HCT116 (cell line): ENCODE measurements around the gene FNDC4. TPM values are rescaled to one million over a fixed set of nuclear protein-coding genes. Genes with fewer than 3 reads are reported as not detected.

Source experiments
- ATAC-seq: fragments of 200-7000 bp; cut with Tn5 transposase; 2 replicates; pipeline ENCODE4 v1.9.1; 2020; ENCODE audit warnings: mild to moderate bottlenecking, moderate library complexity
- BruUV-seq: library from RNA; stranded (reverse); fragments of 400-500 nt; replicated peaks from 2 replicates; lab custom pipeline; 2021; lab: Mats Ljungman, UMichigan
- CTCF ChIA-PET: fragments of 300-600 bp; sonication (Branson Sonifier 250); formaldehyde crosslinking; loops from one replicate; lab custom pipeline; 2021; ENCODE audit warnings: antibody characterized with exemption; lab: Charles Lee
- POLR2A ChIA-PET: fragments of 300-600, 350-600 bp; sonication (Branson Sonifier 250); formaldehyde crosslinking; loops from one replicate; lab custom pipeline; 2021; ENCODE audit warnings: antibody characterized with exemption; lab: Charles Lee
- RAD21 ChIA-PET, 2 experiments: fragments of 300-600 bp; sonication (Branson Sonifier 250); formaldehyde crosslinking; loops; one replicate each; lab custom pipeline; 2023; ENCODE audit warnings: low total read pairs in 2 of 2; ENCODE audit not compliant: uncharacterized antibody in 2 of 2, unreplicated experiment in 2 of 2, low non-redundant PET in 1 of 2; lab: Charles Lee
- DNase-seq: peaks from one replicate; pipeline ENCODE4 v3.0.0-alpha.2; 2010; ENCODE audit warnings: low read depth, low spot score
- H2AFZ ChIP-seq: fragments of 200-600 bp; shearing (Covaris generic), sonication (generic); 2 replicates; pipeline ENCODE4 v1.6.1; 2017; ENCODE audit warnings: low read depth, mixed run types, mixed read lengths, antibody characterized with exemption, low read length; ENCODE audit not compliant: poor library complexity, severe bottlenecking
- H3K27ac ChIP-seq: 2 replicates; pipeline ENCODE4 v1.5.1; 2012; ENCODE audit warnings: low read depth, low read length
- H3K27me3 ChIP-seq: fragments of 200-600 bp; sonication (generic); 2 replicates; pipeline ENCODE4 v1.6.1; 2016; ENCODE audit warnings: mixed run types, low read length, mixed read lengths; ENCODE audit not compliant: insufficient read depth
- H3K36me3 ChIP-seq, 2 experiments: fragments of 200-500 bp in 1 of 2; fragments of 200-600 bp in 1 of 2; sonication (Bioruptor generic) in 1 of 2; sonication (generic) in 1 of 2; 2 replicates each; pipeline versions ENCODE4 v1.5.1 to v1.6.1; 2014 to 2016; ENCODE audit warnings: low read length in 2 of 2, inconsistent platforms in 1 of 2, mixed read lengths in 1 of 2, mixed run types in 1 of 2; ENCODE audit not compliant: insufficient read depth in 2 of 2, control insufficient read depth in 1 of 2
- H3K4me1 ChIP-seq, 2 experiments: fragments of 200-600 bp in 1 of 2; sonication (generic) in 1 of 2; 2 replicates each; pipeline versions ENCODE4 v1.5.1 to v1.6.1; 2012 to 2017; ENCODE audit warnings: low read length in 2 of 2, inconsistent platforms in 1 of 2, mild to moderate bottlenecking in 1 of 2, mixed read lengths in 1 of 2, mixed run types in 1 of 2, moderate library complexity in 1 of 2; ENCODE audit not compliant: insufficient read depth in 2 of 2, control insufficient read depth in 1 of 2
- H3K4me2 ChIP-seq: fragments of 200-600 bp; sonication (generic); 2 replicates; pipeline ENCODE4 v1.6.1; 2017; ENCODE audit warnings: mixed run types, low read length, mixed read lengths
- H3K4me3 ChIP-seq, 2 experiments: fragments of 200-600 bp in 1 of 2; sonication (generic) in 1 of 2; replicated peaks in 1 of 2; 2 replicates each; pipeline ENCODE4 v1.5.1; 2011 to 2016; ENCODE audit warnings: low read length in 2 of 2, control low read depth in 1 of 2, low read depth in 1 of 2, mild to moderate bottlenecking in 1 of 2, mixed read lengths in 1 of 2, mixed run types in 1 of 2
- H3K79me2 ChIP-seq: fragments of 200-600 bp; sonication (generic); 2 replicates; pipeline ENCODE4 v1.6.1; 2017; ENCODE audit warnings: mild to moderate bottlenecking, mixed run types, low read length, moderate library complexity, mixed read lengths; ENCODE audit not compliant: insufficient read depth
- H3K9ac ChIP-seq: fragments of 200-600 bp; sonication (generic); 2 replicates; pipeline ENCODE4 v1.6.1; 2016; ENCODE audit warnings: low read length, mixed read lengths
- H3K9me2 ChIP-seq: fragments of 200-600 bp; sonication (generic), shearing (Covaris generic); 2 replicates; pipeline ENCODE4 v1.6.1; 2017; ENCODE audit warnings: mixed run types, mild to moderate bottlenecking, moderate library complexity; ENCODE audit not compliant: insufficient read depth
- H3K9me3 ChIP-seq, 2 experiments: fragments of 200-500 bp in 1 of 2; fragments of 200-600 bp in 1 of 2; sonication (Bioruptor generic) in 1 of 2; sonication (generic) in 1 of 2; 2 replicates each; pipeline ENCODE4 v1.6.1; 2014 to 2017; ENCODE audit warnings: low read length in 2 of 2, mixed read lengths in 2 of 2, inconsistent platforms in 1 of 2, low read depth in 1 of 2, mild to moderate bottlenecking in 1 of 2, mixed run types in 1 of 2, moderate library complexity in 1 of 2; ENCODE audit not compliant: control insufficient read depth in 1 of 2, insufficient read depth in 1 of 2
- H4K20me1 ChIP-seq: fragments of 200-600 bp; sonication (generic), shearing (Covaris generic); 2 replicates; pipeline ENCODE4 v1.6.1; 2017; ENCODE audit warnings: mixed run types, mild to moderate bottlenecking, moderate library complexity; ENCODE audit not compliant: insufficient read depth
- CBX3 ChIP-seq: IDR thresholded peaks from 2 replicates; pipeline ENCODE4 v1.6.1; 2012; ENCODE audit warnings: low read depth
- CEBPB ChIP-seq: IDR thresholded peaks from 2 replicates; pipeline ENCODE4 v1.6.1; 2012; ENCODE audit warnings: low read depth
- EGR1 ChIP-seq: IDR thresholded peaks from 2 replicates; pipeline ENCODE4 v1.6.1; 2012; ENCODE audit warnings: low read depth
- EZH2phosphoT487 ChIP-seq: fragments of 200-600 bp; IDR thresholded peaks from 2 replicates; pipeline ENCODE4 v1.6.1; 2018; ENCODE audit warnings: antibody characterized with exemption, borderline replicate concordance
- FOSL1 ChIP-seq: IDR thresholded peaks from 2 replicates; pipeline ENCODE4 v1.6.1; 2012; ENCODE audit warnings: low read depth
- RAD21 ChIP-seq: IDR thresholded peaks from 2 replicates; pipeline ENCODE4 v1.6.1; 2012; ENCODE audit warnings: low read depth, mild to moderate bottlenecking
- SIN3A ChIP-seq: IDR thresholded peaks from 2 replicates; pipeline ENCODE4 v1.6.1; 2012; ENCODE audit warnings: low read depth
- SP1 ChIP-seq: IDR thresholded peaks from 2 replicates; pipeline ENCODE4 v1.6.1; 2012; ENCODE audit warnings: low read depth
- TCF7L2 ChIP-seq: IDR thresholded peaks from 2 replicates; pipeline ENCODE4 v1.7.0; 2011; ENCODE audit warnings: borderline replicate concordance, inconsistent platforms; ENCODE audit not compliant: insufficient read depth, insufficient read length; ENCODE audit errors: extremely low read depth
- ZFX ChIP-seq: fragments of 450-650 bp; IDR thresholded peaks from 2 replicates; pipeline ENCODE4 v1.6.1; 2017
- ZNF274 ChIP-seq: fragments of 200-500 bp; sonication (Bioruptor generic); IDR thresholded peaks from 2 replicates; pipeline ENCODE4 v1.6.1; 2014; ENCODE audit warnings: mild to moderate bottlenecking, low read depth, low read length, inconsistent platforms
- intact Hi-C: fragments of 100-400 bp; cut with micrococcal nuclease; formaldehyde crosslinking; loops from 2 replicates; pipeline ENCODE4 v1.10.0; 2022
- total RNA-seq: library from RNA; stranded (reverse); gene quantifications from one replicate; pipeline ENCODE4 v1.2.1, GENCODE V29; 2021; ENCODE audit not compliant: unreplicated experiment
- TF ChIP-seq, protein P1 (sequence below): IDR thresholded peaks from 2 replicates; pipeline ENCODE4 v1.6.1; 2011; ENCODE audit warnings: mild to moderate bottlenecking, low read length, moderate library complexity; ENCODE audit not compliant: insufficient replicate concordance; ENCODE audit errors: extremely low read depth
- TF ChIP-seq, protein P2 (sequence below): IDR thresholded peaks from 2 replicates; pipeline ENCODE4 v1.6.1; 2012
- TF ChIP-seq, protein P3 (sequence below): IDR thresholded peaks from 2 replicates; pipeline ENCODE4 v1.6.1; 2012

FNDC4 gene
- total RNA-seq, 1 experiment from 2014 or later, result 3.3 TPM

DNA sequence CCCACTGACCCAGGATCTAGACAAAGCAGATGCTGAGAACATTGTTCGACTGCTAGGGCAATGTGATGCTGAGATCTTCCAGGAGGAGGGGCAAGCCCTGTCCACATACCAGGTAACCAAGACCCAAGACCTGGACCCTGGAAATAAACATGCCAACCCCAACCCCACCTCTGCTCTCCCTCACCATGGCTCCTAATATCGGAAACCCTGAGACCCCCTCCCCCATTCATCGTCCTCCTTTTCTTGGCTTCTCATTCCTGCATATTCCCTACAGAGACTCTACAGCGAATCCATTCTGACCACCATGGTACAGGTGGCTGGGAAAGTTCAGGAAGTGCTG lies 2.3 kb upstream of the FNDC4 start:
- Histone ChIP-seq H3K9me3 (no peaks in the 10 kb centered on the region), H3K4me1 (peaks cover 0 to 10% of the 10 kb centered on the region in 2 experiments; a peak in 1 of 4 replicates), H3K27me3 (peaks cover 8% of the 10 kb centered on the region; the same call in 1 of the 2 replicates), H3K9me2 (no peaks in the 10 kb centered on the region), H3K9ac (no peak overlapping the region), H2AFZ (no peak overlapping the region), H3K36me3 (no peaks in the 10 kb centered on the region), H3K27ac (no peak overlapping the region), H3K79me2 (no peaks in the 10 kb centered on the region), H3K4me2 (no peak overlapping the region), H4K20me1 (no peaks in the 10 kb centered on the region), H3K4me3 (no peak overlapping the region)
- ATAC-seq, result no peak
- no peak for TF ChIP-seq SIN3A
- TF ChIP-seq, protein P1, sequence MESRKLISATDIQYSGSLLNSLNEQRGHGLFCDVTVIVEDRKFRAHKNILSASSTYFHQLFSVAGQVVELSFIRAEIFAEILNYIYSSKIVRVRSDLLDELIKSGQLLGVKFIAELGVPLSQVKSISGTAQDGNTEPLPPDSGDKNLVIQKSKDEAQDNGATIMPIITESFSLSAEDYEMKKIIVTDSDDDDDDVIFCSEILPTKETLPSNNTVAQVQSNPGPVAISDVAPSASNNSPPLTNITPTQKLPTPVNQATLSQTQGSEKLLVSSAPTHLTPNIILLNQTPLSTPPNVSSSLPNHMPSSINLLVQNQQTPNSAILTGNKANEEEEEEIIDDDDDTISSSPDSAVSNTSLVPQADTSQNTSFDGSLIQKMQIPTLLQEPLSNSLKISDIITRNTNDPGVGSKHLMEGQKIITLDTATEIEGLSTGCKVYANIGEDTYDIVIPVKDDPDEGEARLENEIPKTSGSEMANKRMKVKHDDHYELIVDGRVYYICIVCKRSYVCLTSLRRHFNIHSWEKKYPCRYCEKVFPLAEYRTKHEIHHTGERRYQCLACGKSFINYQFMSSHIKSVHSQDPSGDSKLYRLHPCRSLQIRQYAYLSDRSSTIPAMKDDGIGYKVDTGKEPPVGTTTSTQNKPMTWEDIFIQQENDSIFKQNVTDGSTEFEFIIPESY, result no peak
- no peak for TF ChIP-seq RAD21
- TF ChIP-seq, protein P2, sequence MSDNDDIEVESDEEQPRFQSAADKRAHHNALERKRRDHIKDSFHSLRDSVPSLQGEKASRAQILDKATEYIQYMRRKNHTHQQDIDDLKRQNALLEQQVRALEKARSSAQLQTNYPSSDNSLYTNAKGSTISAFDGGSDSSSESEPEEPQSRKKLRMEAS, result no peak
- no peak for TF ChIP-seq ZNF274
- TF ChIP-seq EZH2phosphoT487, result no peak
- TF ChIP-seq, protein P3, sequence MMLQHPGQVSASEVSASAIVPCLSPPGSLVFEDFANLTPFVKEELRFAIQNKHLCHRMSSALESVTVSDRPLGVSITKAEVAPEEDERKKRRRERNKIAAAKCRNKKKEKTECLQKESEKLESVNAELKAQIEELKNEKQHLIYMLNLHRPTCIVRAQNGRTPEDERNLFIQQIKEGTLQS, result no peak
- no peak for TF ChIP-seq CBX3
- no peak for TF ChIP-seq TCF7L2
- no peak for TF ChIP-seq CEBPB
- no peak for TF ChIP-seq EGR1
- TF ChIP-seq ZFX, result no peak
- no peak for TF ChIP-seq FOSL1
- no peak for TF ChIP-seq SP1
- CTCF ChIA-PET, result no interaction called here
- BruUV-seq, result no TSS peak
- no peak for DNase-seq
- POLR2A ChIA-PET, result no interaction called here
- intact Hi-C loops, result no loop called here
- RAD21 ChIA-PET, result no interaction called here
